Right ventricle myocardium superior (tissue), 1 donor: ENCODE results near the gene C10orf71. TPM values are rescaled to one million over a fixed set of nuclear protein-coding genes. Genes with fewer than 3 reads are reported as not detected.

ENCODE experiments used
- ATAC-seq: fragments of 200-7000 bp; cut with Tn5 transposase; one replicate; pipeline ENCODE4 v1.9.1; 2020; ENCODE audit warnings: mild to moderate bottlenecking; ENCODE audit not compliant: poor library complexity
- DNase-seq: peaks from one replicate; pipeline ENCODE4 v3.0.0-alpha.2; 2020
- intact Hi-C: fragments of 100-400 bp; cut with DNase I; formaldehyde crosslinking; loops from one replicate; pipeline ENCODE4 v1.11.2; 2022
- total RNA-seq: library from RNA; stranded (reverse); fragmentation: NEBNext Ultra II Directional; extraction: Animal tissue kit (Norgen Biotek cat#: 25700); gene quantifications from one replicate; pipeline ENCODE4 v1.2.1, GENCODE V29; 2021
- donor health status: DM: no; HTN: yes; CAD: no; lungs with severe emphysema.

C10orf71 gene
- total RNA-seq, 1 donor from 2014 or later = 108 TPM

DNA sequence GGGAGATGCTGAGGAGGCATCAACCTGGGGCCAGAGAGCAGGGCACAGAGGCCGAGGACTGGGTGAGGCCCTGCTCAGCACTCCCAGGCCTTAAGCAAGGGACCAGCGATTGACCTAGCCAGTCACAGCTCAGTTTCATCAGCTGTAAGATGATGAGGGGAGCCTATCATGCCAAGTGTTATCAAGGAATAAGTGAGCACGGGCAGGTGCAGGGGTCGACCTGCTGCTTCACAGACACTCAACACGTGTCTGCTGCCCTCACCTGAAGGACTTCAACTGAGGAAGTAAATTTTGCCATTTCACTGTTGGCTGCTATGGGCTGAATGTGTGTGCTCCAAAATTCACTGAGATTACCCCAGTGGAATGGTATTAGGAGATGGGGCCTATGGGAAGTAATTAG, 9.9 kb downstream of the C10orf71 start:
- intact Hi-C loops = no loop called here

DNA sequence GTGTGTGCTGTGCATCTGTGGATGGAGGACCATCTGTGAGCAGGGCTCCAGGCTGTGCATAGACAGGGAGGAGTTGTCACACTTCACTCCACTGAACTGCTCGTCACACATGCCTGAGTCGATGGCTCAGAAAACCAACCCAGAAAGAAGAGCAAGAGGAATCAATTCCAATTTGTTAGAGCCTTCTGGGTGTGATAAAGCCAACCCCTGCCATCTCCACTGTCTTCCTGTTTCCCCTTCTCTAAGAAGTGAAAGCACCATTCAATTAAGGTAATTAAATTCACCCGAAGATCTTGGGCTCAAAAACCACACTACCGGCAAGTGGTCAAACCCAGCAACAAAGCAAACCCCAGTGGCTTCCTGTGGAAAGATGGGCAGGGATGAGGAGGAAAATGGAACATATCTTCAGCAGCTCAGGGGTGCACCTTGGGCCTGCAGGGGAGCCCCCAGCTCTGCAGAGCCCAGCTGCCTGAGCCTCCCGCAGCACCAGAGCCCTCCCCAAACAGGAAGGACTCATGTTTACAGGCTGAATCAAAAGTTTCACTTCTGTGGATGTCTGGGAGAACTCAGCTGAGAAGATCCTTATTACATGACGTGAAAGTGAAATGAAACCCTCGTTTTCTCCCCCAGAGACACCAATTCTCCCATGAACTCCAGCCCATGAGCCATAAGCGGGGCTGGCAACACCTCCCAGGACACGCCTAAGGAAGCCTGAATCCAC, 10.9 kb downstream of the C10orf71 start:
- DNase-seq (no peak), ATAC-seq (no peak)
- intact Hi-C loops = no loop called here

More for the DNA sequence above, 9.9 kb downstream of the C10orf71 start:
- ATAC-seq = no peak
- DNase-seq = no peak

DNA sequence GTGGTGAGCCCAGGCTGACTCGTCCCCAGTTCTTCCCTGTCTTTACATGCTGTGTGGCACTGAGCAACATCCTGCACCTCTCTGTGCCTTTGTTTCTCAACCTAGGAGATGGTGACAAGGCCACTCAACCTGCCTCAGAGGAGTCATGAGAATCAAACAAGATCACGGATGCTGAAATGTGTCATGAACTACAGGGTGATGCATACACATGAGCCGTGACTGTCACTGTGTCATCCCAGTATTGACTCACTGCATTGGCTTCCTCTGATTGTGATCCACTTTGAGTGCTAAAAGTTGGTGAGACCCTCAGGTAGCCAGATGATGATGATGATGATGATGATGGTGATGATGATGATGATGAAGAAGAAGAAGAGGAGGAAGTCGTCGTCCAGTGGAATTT, 11.5 kb downstream of the C10orf71 start:
- no peak for ATAC-seq
- no peak for DNase-seq
- intact Hi-C loops = no loop called here

DNA sequence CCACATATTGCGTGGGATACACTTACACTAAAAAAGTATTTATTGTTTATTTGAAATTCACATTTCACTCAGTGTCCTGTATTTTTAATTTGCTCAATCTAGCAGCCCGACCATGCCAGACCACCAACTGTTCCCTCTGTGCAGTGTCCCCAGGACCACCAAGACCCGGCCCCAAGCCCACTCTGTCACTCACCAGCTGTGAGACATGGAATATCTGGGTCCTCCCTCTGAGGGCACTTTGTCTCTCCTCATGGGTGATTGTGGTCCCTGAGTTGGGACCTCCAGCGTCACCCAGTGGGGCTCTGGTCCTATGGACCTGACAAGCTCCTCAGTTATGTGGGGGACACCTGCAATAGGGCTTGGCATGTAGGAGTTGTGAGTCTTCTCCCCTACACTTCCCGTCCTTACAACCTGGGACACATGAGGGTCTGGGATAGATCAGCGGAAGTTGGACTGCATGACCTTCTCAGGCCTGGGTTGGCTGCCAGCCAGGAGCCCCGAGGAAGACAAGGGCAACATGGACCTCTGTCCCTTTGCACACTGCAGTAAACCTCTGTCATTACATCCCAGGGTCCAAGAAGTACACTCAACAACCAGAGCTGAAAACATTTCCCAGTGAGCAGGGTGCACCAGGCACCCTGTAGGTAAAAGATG, 12.1 kb downstream of the C10orf71 start:
- ATAC-seq = peak; percentile 30
- intact Hi-C loops = no loop called here
- DNase-seq = no peak

DNA sequence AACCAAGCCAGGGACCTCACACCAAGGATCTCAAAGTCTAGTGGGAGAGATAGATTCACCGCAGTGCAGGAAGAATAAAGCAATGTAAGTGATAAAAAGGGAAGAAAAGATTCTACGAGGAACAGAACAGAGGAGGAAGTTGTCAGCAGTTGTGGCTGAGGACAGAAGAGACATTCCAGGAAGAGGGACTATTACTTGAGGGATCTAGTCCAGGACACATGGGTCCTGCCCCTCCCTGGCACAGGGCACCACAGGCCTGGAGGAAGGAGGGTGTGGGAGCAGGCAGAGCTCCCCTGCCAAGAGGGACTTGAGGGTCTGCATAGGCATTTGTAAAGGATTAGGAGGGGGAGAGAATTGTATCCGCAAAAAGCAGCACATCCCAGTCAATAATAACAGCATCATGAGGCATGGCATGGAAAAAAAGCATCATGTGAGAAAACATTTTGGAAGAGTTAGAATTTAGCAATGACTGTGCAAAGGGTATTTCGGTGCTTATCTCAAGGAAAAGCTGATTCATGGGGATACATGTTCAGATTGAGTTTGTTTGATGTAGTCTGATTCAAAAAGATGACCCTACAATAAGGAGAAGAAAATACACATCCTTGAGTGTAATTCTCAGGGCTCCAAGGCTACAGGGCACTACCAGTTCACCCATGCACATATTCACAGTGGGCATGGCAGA, 12.7 kb downstream of the C10orf71 start:
- peak; percentile 36 for ATAC-seq
- intact Hi-C loops = no loop called here
- DNase-seq = no peak

DNA sequence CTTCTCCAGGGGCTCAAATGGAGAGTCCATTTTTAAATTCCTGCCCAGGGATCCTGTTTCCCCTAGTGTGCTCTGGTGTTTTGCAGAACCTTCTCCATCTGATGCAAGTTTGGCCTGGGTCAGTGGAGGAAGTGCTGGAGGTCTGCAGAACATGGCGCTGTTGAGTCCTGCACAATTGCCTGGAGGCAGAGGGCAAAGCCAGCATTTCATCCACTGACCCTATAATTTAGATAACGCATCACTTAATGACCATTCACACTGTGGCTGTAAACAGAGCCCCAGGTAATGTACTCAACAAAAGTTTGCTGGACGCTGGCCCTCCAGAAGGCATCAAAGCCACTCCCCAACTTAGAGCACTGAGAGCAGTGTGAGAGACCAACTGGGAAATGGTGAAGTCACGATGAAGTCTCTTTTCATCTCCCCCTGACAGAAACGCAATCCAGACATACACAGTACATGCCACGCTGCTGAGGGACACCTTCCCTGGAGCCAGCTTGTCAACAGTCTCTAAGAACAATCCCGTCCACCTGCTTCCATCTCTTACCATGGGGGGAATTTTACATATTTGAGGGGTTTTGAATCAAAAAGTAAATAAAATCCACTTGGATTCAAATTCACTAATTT, 13.4 kb downstream of the C10orf71 start:
- intact Hi-C loops = no loop called here
- ATAC-seq (no peak), DNase-seq (no peak)

DNA sequence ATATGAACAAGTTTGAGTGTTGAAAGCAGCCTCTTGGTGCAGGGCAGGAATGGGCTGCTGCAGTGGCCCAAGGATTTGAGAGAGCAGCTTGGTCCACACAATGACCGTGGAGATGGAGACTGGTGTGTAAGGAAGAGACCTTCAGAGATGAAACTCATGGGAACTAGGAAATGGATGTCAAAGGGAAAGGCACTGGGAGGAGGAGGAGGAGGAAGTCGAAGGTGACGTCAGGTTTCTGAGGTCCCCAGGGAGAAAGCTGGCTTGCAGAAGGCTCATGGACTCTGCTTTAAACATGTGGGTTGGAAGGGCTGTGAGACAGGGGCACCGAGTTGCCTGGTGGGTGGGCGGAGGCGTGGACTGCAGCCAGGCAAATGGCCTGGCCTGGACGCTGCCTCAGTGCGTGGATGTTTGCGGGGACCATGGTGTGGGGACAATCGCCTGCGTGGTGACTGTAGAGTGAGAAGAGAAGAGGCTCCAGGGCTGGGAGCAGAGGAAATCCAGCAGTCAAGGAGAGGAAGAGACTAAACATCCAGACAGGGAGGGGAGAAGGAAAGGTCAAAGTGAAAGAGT, 14.6 kb downstream of the C10orf71 start:
- DNase-seq (no peak), ATAC-seq (no peak)
- intact Hi-C loops = no loop called here

DNA sequence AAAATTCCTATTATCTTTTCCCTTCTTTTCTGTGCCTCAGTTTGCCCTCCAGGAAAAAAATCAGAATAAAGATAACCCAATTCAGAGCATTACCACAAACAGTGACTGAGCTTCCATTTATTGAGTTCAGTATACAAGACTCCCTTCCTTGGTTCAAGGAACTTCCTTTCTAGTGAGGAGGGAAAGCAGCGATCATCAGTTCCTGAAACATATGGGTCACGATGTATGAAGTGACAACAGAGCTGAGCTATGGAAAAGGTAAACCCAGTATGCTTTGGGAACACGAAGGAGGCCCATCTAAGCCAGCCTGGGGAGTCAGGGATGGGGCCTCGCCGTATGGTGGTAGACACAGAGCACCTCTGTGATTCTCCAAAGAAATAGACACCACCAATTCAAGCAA, 15.8 kb downstream of the C10orf71 start:
- ATAC-seq (no peak), DNase-seq (no peak)
- intact Hi-C loops = no loop called here

DNA sequence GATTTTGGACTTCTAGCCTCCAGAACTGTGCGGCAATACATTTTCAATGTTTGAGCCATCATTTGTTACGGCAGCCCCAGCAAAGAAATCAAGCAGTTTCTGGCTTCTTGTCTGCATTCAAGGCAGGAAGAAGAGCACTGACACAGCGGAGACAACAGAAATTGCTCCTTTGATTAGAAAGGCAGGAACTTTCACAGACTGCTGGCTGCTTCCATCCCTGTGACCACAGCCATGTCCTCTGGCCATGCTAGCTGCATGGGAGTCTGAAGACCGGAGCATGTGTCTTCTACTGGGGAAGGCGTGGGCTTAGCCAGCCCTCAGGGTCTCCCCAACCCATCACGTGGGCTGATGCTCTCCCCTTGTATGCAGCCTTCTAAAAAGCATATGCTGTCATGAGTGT, 19.1 kb downstream of the C10orf71 start:
- no peak for DNase-seq
- intact Hi-C loops = no loop called here
- ATAC-seq = no peak

DNA sequence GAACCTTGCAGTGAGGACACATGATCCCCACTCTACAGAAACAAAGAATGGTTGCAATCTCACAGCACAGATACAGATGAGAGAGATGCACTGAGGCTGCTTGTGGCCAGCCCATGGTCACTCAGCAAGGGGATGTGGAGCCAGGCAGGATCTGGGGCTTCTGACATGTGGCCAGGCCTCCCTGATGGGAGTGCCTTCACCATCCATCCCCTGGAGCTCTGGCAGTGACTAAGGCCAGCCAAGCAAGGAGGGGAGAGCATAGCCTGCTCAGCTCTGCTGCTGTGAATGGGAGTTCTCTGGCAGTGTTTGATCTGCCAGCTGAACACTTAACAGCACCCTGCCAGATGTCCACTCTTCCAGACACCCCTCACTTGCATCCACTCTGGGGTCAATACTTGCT, 19.8 kb downstream of the C10orf71 start:
- intact Hi-C loops = no loop called here
- no peak for ATAC-seq
- DNase-seq = no peak

DNA sequence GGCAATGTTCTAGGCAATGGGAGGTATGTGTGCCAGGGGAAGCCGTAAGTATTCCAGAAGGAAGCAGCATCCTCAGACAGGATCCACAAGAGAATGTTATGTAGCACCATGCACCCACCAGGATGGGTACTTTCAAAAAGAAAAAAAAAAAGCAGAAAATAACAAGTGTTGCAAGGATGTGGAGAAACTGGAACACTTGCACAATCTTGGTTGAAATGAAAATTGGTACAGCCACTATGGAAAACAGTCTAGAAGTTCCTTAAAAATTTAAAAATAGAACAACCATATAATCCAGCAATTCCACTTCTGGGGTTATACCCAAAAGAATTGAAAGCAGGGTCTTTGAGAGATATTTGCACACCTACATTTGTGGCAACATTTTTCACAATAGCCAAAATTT, 20.2 kb downstream of the C10orf71 start:
- intact Hi-C loops = no loop called here
- ATAC-seq (no peak), DNase-seq (no peak)

DNA sequence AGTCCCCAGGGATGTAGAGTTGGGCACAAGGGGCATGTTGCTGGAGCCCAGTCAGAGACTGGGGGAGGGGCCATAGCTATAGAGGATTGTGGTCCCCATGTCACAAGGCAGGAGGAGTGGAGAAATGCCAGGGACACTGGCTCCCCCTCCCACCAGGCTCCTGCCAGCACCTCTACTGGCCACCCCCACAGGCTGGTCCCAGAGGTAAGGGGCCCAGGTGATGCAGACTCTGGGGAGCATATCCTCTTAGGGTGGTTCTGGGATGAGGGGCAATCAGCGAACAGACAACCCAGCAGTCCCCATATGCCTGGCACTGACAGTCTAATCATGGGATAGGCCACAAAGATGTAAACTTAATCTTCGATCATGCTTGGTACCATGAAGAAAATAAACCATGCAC, 21.2 kb downstream of the C10orf71 start:
- ATAC-seq (no peak), DNase-seq (no peak)
- intact Hi-C loops = no loop called here

DNA sequence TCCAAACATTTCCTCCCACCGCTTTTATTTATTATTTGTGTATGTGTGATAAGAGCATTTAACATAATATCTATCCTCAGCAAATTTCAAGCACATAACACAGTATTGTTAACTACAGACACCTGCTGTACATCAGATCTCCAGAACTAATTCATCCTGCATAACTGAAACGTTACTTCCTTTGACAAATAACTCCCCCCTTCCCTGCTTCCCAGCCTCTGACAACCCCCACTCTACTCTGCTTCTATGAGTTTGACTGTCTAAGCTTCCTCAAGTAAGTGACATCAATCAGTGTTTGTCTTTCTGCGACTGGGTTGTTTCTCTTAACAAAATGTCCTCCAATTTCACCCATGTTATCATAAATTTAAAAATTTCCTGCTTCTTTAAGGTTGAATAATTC, 22.1 kb downstream of the C10orf71 start:
- intact Hi-C loops = no loop called here
- DNase-seq = no peak

DNA sequence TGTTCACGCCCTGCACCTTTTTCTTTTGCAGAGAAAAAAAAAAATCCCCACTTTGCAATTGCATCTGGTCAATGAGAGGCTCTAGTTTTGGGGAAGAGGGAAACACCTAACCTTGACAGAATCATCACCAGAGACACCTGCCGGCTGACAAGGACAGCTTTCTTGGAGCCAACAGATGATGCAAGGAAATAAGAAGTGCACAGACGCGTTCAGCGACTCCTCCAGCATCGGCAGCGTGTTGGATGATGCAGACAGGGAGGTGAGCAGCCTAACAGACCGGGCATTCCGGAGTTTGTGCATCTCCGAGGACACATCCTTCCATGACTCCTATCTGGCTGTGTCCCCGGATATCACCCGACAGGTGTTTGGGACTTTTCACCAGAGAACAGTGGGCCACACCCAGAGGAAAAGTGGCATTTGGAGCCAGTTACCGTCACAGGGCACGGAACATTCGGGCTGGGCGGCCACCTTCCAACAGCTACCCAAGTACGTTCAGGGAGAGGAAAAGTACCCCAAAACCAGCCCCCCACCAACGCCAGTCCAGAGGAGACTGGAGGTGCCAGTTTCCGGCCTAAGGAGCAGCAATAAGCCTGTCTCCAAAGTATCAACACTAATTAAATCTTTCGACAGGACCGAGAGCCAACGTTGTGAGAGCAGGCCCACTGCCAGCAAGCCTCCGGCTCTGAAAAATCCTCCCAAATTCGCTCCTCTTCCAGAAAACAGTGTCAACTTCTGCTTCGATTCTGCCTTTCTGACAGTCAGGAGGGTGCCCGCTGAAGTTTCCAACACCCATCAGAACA, 23.6 kb downstream of the C10orf71 start:
- intact Hi-C loops = no loop called here
- peak; percentile 3 for ATAC-seq

More for the DNA sequence above, 22.1 kb downstream of the C10orf71 start:
- no peak for ATAC-seq

DNA sequence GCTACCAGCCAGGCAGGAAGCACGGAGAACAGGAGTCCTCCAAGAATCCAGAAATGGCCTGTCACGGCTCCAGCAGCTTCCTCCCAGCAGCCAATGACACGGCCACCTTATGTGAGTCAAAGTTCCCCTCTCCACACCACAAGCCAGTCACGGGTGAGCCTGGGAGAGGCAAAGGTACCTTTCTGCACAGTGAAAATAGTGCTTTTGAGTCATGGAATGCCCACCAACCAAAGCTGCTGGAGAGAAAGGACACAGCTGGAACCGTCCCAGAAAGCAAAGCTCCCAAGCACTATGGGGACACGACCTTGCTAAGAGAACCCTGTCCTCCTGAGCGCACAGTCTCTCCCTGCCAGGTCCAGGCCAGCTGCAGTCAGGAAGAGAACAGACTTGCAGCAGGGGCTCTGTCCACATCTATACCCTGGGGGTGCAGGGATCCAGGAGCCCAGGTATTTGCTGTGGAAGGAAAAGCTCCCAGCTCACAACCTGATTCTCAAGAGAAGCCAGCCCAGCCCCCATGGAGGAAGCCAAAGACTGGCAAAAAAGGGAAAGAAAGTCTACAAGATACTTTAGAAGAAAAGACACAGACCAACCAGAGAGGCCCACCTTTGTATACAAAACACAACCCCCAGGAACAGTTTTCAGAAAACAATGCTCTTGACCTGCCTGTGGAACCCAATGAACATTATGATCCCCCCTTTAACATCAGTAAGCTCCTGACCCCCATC, 24.4 kb downstream of the C10orf71 start:
- ATAC-seq (peak; percentile 86), DNase-seq (no peak)
- intact Hi-C loops = no loop called here

More for the DNA sequence above, 23.6 kb downstream of the C10orf71 start:
- DNase-seq = no peak

DNA sequence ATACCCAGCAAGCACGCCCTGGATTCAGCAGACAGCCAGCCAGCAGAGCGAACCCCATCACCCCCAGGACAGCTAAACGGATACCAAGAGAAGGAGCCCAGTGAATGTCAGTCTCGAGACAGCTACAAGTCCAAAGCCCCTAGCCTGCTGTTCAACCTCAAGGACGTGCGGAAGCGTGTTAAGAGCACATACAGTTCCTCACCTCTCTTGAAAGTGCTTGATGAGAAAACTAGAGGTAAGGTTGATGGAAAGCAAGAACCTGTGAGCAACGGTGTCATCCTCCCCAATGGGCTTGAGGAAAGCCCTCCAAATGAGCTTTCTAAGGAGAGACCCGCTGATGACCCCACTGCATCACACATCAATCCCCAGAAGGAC, 24.9 kb downstream of the C10orf71 start:
- intact Hi-C loops = no loop called here
- DNase-seq (no peak), ATAC-seq (no peak)

DNA sequence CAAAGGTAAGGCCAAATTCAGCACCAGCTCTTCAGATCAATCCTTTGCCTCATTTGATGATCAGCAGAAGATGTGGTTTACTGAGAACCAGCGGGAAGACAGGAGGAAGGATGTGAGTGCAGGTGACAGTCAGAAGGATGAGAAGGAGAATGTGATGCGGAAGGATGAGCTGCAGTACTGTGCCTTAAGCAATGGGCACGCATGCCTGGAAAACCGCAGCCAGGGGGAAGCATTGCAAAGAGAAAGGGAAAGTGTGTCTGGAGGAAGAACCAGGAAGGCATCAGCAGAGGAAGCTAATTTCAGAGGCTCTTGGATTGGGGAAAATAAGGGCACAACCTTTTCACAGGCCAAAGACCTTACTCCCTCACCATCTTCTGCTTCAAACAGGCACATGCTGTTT, 25.7 kb downstream of the C10orf71 start:
- ATAC-seq = no peak
- intact Hi-C loops = no loop called here
- DNase-seq = no peak
